ENCODE measurements around the gene IL17RE.

The IL17RE gene

GRCh38 chr3:9883706-9884554 is 18.7 kb upstream of the IL17RE start:
- H3K4me3 ChIP-seq (ENCODE audit: low read depth, low read length): no peak overlapping the region
- no peak for TF ChIP-seq CTCF (IDR thresholded peaks at IDR 0.05; ENCODE audit: borderline replicate concordance, insufficient read depth, low read depth, low read length)

- no peak overlapping the region for H3K4me3 ChIP-seq (ENCODE audit: low read depth, low read length)
- no peak for TF ChIP-seq CTCF (IDR thresholded peaks at IDR 0.05; ENCODE audit: borderline replicate concordance, insufficient read depth, low read depth, low read length)
Observed at GRCh38 chr3:9884555-9885165, 18.0 kb upstream of the IL17RE start.

- no peak for TF ChIP-seq CTCF (IDR thresholded peaks at IDR 0.05; ENCODE audit: borderline replicate concordance, insufficient read depth, low read depth, low read length)
- H3K4me3 ChIP-seq (ENCODE audit: low read depth, low read length): no peak overlapping the region
Observed at GRCh38 chr3:9886328-9886727, 16.3 kb upstream of the IL17RE start.

- H3K4me3 ChIP-seq (ENCODE audit: low read depth, low read length): no peak overlapping the region
- no peak for TF ChIP-seq CTCF (IDR thresholded peaks at IDR 0.05; ENCODE audit: borderline replicate concordance, insufficient read depth, low read depth, low read length)
Observed at GRCh38 chr3:9887480-9887879, 15.2 kb upstream of the IL17RE start.

- TF ChIP-seq CTCF (IDR thresholded peaks at IDR 0.05; ENCODE audit: borderline replicate concordance, insufficient read depth, low read depth, low read length): no peak
- no peak overlapping the region for H3K4me3 ChIP-seq (ENCODE audit: low read depth, low read length)
Observed at GRCh38 chr3:9888540-9888939, 14.1 kb upstream of the IL17RE start.

- H3K4me3 ChIP-seq (ENCODE audit: low read depth, low read length): no peak overlapping the region
- TF ChIP-seq CTCF (IDR thresholded peaks at IDR 0.05; ENCODE audit: borderline replicate concordance, insufficient read depth, low read depth, low read length): no peak
Observed at GRCh38 chr3:9889405-9889804, 13.2 kb upstream of the IL17RE start.
